Eye (tissue), 1 donor: Measurements from ENCODE around the gene SYNC.
"Not testable (repeated sequence)": the region's sequence is repeated elsewhere in the genome, so short reads cannot be mapped to it uniquely, and the experiment has no call there.

ENCODE experiments used
- DNase-seq: peaks from one replicate; pipeline ENCODE4 v3.0.0-alpha.2; 2015

The SYNC gene

DNA sequence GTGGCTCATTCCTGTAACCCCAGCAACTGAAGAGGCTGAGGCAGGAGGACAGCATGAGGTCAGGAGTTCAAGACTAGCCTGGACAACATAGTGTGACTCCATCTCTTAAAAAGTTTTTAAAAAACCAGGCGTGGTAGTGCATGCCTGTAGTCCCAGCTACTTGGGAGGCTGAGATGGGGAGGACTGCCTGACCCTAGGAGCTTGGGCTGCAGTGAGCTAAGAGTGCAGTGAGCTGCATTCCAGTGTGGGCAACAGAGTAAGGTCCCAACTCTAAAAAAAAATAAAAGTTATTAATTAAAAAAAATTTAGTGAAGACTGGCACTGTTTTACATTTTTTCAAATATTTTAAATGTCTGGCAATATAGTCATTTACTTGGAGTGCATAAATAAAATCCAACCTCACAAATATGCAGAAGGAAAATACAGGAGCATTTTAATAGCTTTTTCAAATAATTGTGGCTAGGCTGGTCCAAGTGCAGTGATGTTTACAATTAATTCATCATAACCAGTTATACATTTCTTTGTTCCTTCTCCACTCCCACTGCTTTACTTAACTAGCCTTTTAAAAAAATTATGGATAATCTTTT is 63.0 kb downstream of the SYNC start:
- DNase-seq = no peak

DNA sequence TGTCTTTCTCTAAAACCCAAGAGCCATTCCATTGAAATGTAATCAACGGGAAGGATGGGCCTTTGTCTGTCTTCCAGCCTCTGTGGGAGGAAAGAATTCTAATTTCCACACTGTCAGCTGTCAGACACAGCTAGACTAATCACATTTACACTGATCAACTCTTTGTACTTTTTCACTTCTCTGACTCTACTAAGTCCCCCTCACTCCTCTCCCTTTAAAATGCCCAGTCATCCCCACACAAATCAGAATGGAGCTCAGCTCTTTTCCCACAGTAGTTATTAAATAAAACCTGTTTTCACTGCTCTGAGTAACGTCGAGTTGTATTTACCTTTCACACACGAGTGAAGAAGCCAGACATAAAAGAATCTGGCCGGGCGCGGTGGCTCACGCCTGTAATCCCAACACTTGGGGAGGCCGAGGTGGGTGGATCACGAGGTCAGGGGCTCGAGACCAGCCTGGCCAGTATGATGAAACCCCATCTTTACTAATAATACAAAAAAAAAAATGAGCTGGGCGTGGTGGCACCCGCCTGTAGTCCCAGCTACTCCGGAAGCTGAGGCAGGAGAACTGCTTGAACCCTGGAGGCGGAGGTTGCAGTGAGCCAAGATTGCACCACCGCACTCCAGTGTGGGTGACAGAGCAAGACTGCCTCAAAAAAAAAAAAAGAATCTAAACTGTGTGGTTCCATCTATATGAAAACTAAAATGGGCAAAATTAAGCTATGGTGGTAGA is 65.5 kb downstream of the SYNC start:
- no peak for DNase-seq

DNA sequence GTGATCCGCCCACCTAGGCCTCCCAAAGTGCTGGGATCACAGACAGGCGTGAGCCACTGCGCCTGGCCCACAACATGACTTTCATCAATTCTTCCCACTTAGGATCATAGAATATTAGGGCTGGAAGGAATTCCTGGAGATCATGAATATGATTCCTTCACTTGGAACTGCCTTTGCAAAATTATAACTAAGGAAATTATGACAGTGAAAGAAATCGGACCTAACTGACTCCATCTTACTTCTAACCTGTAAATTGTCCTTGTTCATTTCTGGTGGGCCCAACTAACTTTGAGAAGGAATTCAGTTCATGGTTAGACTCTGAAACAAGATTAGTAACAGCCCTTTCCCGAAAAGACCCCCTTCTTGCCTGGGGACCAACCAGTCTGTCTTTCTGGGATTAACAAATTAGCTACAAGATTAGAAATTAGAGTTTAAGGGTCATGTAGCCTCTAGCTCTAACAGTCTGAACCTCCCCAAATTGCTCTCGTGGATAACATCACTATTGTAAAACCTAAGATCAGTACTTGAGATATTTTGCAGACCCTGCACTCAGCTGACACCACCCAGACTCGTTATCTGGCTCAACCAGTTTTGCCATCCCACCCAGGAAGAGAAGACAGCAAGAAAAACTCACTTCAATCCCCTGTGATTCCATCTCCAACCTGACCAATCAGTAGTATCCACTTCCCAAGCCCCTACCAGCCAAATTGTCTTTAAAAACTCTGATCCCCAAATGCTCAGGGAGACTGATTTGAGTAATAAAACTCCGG is 66.9 kb downstream of the SYNC start:
- no peak for DNase-seq

DNA sequence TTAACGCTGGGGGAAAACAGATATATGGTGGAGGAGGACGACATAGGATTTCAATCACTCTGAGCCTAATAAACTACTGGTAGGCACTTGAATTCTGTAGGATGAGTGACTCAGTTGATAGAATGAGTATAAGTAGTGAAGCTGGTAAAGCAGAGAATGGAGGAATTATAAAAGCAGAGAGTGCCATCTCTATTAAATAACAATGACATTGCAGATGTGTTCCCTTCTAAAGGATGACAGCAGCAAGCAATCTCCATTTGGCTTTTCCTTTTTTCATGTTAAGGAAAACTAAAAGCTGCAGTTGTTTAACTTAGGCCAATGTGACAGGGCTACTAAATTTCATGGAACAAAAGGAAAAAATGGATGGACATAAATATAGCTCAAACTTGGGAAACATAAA is 69.7 kb downstream of the SYNC start:
- no peak for DNase-seq

DNA sequence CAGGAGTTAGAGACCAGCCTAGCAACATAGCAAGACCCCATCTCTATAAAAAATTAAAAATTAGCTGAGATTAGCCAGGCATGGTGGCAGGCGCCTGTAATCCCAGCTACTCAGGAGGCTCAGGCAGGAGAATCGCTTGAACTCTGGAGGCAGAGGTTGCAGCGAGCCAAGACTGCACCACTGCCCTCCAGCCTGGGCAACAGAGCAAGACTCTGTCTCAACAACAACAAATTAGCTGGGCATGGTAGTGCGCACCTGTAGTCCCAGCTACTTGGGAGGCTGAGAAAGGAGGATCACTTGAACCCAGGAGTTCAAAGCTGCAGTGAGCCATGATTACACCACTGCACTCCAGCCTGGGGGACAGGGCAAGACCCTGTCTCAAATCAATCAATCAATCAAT is 72.4 kb downstream of the SYNC start:
- DNase-seq = not testable (repeated sequence)
